HG03045 (cell line): ENCODE results near the gene SYNPO2.
"Not testable (repeated sequence)": the region's sequence is repeated elsewhere in the genome, so short reads cannot be mapped to it uniquely, and the experiment has no call there.

Experiments used
- ATAC-seq: cut with Tn5 transposase; IDR thresholded peaks from one replicate; pipeline ENCODE4 v1.9.1; 2021; ENCODE audit warnings: mild to moderate bottlenecking, moderate library complexity; ENCODE audit not compliant: unreplicated experiment

SYNPO2 gene

DNA sequence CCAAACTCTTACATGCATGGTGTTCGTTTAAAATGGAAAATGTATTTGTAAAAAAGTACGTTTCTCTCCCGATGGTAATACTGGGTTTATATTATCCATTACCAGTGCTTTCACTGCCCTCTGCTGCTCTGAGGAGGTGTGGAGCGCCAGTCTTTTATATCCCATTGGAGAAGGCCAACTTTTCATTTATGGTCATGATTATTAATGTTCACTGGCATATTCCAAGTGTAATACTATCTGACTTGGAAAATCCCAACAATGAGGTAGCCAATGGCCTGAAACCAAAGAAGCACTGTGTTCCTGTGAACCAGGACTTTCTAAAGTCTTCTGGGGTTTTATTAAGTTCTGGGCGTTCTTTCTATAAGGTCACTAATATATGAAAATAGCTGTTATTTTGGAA, 80.7 kb downstream of the SYNPO2 start:
- no peak for ATAC-seq

GRCh38 chr4:118972167-118972566, 83.5 kb downstream of the SYNPO2 start:
- no peak for ATAC-seq

GRCh38 chr4:118973295-118973694, 84.6 kb downstream of the SYNPO2 start:
- no peak for ATAC-seq

DNA sequence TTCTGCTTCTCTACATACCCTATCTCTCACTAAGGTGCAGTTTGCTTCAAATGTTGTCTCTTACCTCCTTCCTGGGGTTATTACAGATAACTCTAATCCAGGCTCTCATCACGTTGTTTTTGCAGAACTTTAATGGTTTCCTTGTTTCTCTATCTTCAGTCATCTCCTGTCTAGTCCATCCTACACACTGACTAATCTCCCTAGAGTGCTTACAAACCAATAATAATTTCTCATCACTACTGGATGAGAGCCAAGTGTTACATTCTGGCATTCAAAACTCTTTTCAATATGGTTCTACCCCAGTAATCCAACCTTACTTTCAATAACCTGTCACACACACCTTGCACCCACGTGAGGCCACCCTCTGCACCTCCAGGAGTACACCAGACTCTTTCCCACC, 86.1 kb downstream of the SYNPO2 start:
- ATAC-seq, result no peak

- no peak for ATAC-seq
These were observed 87.0 kb downstream of the SYNPO2 start for GRCh38 chr4:118975449-118976192.

- ATAC-seq, result not testable (repeated sequence)
These were observed 87.5 kb downstream of the SYNPO2 start for GRCh38 chr4:118976193-118976560.

DNA sequence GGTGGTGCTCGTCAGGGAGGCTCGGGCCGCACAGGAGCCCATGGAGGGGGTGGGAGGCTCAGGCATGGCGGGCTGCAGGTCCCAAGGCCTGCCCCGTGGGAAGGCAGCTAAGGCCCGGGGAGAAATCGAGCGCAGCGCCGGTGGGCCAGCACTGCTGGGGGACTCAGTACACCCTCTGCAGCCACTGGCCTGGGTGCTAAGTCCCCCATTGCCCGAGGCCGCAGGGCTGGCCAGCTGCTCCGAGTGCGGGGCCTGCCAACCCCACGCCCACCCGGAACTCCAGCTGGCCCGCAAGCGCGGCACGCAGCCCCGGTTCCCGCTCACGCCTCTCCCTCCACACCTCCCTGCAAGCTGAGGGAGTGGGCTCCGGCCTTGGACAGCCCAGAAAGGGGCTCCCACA, 88.4 kb downstream of the SYNPO2 start:
- not testable (repeated sequence) for ATAC-seq

GRCh38 chr4:118979712-118980111, 91.1 kb downstream of the SYNPO2 start:
- no peak for ATAC-seq

DNA sequence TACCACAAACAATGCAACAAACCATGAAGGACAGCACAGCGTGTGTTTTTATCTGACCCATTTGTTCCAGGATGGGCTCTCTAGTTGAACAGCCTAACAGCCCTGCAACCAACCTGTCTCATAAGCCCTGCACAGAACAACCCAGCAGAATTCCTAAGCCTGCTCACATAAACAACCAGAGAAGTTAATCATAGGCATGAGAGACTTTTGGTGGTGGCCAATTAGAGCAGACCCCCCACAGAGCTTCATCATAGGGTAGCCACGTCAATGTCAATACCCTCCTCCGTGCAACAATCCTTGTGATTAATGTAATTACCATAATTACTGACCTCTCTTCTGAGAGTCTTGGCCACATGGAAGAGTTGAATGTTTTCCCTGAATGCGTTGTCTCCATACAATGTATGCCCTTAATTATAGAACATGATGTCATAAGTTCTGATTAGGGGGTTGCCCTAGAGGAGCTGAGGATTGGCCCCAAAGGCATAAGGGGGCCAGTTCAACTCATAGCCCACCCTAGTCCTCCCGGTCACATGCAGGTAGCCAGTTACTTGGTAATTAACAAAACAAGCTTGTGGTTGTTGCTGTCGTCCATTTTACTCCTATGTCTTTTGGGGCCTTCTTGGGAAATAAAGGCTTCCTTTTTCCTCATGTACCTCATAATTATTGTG, 92.7 kb downstream of the SYNPO2 start:
- no peak for ATAC-seq

DNA sequence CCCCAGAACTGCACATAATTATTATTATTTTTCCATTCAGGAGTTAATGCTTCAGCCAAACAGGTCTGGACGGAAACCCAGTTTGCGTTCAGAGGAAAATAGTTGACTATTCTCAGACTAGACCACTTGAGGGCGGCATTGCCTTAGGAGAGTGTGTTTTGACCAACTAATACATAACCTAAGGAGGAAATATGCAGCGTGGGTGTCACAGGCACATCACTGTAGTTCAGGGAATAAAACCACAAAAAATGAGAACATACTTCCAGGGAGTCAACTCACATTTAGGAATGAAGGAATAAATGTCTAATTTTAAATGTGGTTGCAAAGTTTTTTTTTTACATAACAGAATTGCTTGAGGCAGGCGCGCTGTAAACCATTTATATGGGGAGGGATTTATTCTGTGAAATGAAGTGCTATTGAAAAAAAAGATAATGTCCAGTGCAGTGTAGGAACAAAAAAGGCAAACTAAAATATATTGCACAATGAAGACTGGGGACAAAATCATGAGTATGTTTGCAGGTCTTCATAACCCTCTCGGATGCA, 93.3 kb downstream of the SYNPO2 start:
- ATAC-seq, result peak; percentile 81

DNA sequence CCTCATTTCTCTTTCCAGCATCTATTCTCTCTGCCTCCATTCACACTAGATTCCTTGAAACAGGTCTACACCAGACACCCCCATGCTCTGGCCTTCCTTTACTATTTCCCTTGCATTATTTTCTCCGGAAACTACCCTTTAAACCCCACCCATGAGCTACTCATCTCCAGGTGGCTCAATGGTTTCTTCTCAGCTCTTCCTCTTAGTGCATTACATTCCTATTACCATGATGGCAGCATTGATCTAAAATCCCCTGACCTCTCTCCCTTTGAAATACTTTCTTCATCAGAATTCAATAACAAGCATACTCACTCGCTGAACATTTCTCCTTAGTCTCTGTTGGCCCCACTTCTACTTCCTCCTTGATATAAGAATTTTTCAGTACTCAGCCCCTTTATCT, 94.6 kb downstream of the SYNPO2 start:
- ATAC-seq, result no peak

DNA sequence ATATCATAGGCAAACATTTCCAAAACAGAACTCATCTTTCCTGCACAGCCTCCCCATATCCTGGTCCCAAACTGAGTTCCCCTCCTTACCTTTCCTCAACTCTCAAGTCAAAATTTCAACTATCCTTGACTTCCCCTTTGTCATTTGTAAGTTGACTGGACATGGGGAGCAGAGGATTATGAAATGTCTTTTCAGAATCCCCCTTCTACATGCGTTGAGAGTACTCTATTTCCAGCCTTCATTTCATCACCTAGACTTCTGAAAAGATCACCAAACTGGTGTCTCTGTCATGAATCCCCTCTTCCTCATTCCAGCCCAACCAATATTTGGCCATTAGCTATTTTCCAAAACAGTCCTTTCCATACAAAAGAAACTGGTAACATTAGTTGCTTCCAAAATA, 95.2 kb downstream of the SYNPO2 start:
- no peak for ATAC-seq

DNA sequence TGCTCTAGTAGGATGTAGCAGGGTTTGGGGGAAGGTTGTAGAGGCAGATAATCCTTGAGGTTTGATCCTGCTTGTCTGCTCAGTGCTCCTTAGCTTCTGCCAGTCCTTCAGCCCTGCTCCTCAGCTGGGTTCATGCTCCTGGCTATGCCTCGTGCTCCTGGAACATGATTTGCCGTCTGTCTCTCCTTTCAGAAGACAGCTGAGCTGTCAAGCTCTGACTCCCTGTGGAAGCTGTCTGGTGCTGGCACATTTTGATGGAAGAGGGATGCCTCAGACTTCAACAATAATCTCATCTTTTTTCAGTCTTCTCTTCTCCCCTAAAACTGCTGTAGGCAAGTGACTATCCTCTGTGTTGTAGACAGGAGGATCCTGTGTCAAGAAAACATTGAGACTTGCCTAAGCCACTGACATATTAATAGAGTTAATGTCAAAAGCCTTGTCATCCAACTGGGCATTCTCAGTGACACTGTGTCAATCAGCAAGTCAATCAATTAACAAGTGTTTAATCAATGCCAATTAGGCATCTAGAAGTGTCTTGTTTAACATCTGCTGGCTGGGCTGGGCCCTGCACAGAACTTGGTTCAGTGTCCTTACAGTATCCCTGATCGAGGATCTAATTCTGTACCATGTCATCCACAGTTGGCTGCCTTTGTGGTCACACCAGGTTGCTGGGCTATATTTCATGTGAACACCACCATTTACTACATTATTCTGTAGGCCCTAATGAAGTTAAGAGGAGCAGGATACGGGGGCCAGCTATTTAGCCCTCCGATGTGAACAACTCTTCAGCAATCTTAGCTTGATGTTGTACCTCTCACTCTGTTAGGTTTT, 96.7 kb downstream of the SYNPO2 start:
- no peak for ATAC-seq

DNA sequence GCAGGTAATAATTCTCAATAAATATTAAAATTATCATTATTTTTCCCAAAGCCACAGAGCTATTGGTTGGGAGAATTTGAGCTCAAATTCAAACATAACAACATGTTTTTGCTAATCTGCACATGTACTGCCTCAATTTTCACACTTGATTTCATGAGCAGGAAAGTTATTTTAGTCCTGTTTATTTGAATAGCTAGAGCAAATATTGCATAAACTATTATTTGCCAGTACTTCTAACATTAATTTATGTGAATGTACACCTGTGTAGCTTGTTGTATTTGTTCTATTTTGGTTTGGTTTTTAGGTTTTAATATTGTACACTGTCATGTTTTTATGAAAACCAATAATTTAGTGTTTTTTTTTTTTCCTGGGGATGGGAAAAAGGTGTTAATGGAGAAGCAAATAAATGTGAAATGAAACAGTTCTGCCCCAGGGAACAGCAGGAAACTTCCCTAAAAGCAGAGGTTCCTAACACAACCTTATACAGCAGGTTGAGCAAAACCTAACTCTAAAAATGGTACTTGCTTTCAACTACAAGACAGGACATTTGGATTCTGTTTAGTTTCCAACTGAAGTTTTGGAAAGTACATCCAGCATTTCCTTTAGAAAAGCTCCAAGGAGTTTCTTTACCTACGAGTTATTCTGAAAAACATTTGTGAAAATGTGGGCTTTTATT, 99.4 kb downstream of the SYNPO2 start:
- ATAC-seq, result no peak

GRCh38 chr4:118988635-118988972, 100.0 kb downstream of the SYNPO2 start:
- no peak for ATAC-seq

DNA sequence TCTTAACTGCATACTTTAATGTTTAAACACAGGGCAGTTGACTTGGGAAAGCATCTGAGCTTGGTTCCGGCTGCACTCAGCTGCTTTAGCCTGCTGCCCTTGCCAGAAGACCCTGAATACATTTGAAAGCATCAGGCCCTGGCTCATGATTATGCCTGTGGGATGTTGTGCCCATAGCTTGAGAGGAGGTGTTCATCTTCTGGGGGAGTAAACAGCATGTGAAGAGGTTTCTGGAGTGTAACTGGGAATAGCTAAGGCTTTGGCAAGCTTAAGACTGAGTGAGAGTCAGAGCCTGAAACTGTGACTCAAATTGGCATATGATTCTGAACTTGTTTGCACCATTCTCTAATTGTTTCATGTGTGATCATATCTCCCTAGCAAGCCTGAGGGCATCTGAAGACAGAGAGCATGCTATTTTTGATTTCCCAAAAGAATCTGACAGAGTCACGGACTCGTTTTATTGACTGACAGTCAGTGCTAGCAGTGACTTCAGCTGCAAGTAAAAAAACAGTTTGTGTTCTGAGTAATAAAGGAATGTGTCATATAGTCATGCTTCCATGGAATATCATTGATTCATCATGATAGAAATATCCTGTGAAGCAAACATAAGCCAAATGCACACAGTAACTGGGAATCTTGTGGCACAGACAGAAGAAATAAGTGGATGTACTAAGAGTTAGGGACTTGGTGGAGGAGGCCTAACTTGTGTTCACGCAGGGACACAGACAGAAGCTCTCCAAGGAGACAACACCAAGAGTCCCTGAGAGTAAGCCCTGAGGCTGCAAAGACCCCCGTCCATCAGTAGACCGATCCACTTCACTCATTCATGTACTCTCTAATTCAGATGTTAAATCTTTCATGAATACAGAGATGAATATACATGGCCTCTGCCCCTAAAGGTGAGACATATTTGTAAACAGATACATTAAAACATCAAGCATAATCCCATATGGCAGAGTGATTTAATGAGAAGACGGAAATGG, 100.7 kb downstream of the SYNPO2 start:
- ATAC-seq, result no peak

GRCh38 chr4:118991686-118992085, 103.0 kb downstream of the SYNPO2 start:
- ATAC-seq, result no peak

DNA sequence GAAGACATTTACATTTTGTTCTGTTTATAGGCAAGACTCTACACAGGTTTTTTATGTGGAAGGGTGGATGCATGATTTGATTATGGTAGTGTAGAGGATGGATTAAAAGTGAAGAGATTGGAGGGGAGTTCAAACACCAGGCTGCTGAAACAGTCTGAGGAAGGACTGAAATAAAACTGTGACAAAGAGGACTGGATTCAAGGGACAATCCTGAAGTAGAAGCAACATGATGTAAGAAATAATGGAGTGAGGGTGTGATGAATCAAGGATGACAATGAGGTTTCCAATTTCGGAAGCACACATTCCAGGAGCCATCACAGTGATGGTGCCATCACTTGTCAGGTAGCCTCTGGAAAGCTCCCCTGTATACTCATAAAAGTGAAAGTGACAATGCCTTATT, 103.5 kb downstream of the SYNPO2 start:
- ATAC-seq, result no peak

GRCh38 chr4:118993333-118993732, 104.7 kb downstream of the SYNPO2 start:
- ATAC-seq, result no peak

DNA sequence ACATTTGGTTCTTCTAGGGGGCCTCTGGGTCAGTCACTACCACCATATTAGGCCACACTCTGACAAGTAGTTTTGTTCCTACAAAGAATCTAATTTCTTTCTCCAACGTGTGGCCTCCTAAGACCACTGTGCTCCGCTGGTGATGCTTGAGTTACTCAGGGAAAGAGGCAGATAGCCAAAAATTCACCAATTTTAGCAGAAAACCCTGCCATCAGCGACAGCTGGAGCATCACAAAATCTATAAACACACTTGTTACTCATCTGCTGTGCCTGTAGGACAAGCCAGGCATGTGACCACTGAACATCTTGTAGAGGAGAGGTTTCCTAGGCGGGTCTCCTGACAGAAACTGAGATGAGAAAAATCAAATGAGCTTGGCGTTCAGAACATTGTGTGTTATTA, 105.4 kb downstream of the SYNPO2 start:
- ATAC-seq, result no peak
